ENCODE measurements around the gene IL1RAPL2.
A peak's percentile ranks its signal among the peaks of the same experiment; 100 is the strongest.

Gene IL1RAPL2

GRCh38 chrX:105331244-105331643 lies 765.2 kb downstream of the IL1RAPL2 start:
- H3K9me3 Mint-ChIP-seq = peaks cover 2% of the 10 kb centered on the region
- no peaks in the 10 kb centered on the region for H3K27me3 Mint-ChIP-seq (ENCODE audit: low read depth)
- H3K27ac Mint-ChIP-seq = no peak overlapping the region
- no peak overlapping the region for H3K4me3 Mint-ChIP-seq
- no peaks in the 10 kb centered on the region for H3K4me1 Mint-ChIP-seq
- no peak for TF ChIP-seq CTCF (IDR thresholded peaks at IDR 0.05; ENCODE audit: unreplicated experiment in 3 of 3)
- H3K36me3 Mint-ChIP-seq (ENCODE audit: low read depth) = no peaks in the 10 kb centered on the region

GRCh38 chrX:105347373-105347772 lies 781.4 kb downstream of the IL1RAPL2 start:
- H3K27me3 Mint-ChIP-seq (ENCODE audit: low read depth) = no peaks in the 10 kb centered on the region
- TF ChIP-seq CTCF (IDR thresholded peaks at IDR 0.05; ENCODE audit: unreplicated experiment in 3 of 3) = no peak
- no peaks in the 10 kb centered on the region for H3K36me3 Mint-ChIP-seq (ENCODE audit: low read depth)
- H3K4me1 Mint-ChIP-seq = no peaks in the 10 kb centered on the region
- H3K27ac Mint-ChIP-seq = no peak overlapping the region
- H3K4me3 Mint-ChIP-seq = no peak overlapping the region
- peaks cover 14% of the 10 kb centered on the region for H3K9me3 Mint-ChIP-seq

- Mint-ChIP-seq H3K4me3 (no peak overlapping the region), H3K9me3 (peaks cover 19% of the 10 kb centered on the region), H3K36me3 (ENCODE audit: low read depth) (no peaks in the 10 kb centered on the region), H3K27me3 (ENCODE audit: low read depth) (no peaks in the 10 kb centered on the region), H3K27ac (no peak overlapping the region), H3K4me1 (no peaks in the 10 kb centered on the region)
- no peak for TF ChIP-seq CTCF (IDR thresholded peaks at IDR 0.05; ENCODE audit: unreplicated experiment in 3 of 3)
Observed at GRCh38 chrX:105349476-105349875, 783.5 kb downstream of the IL1RAPL2 start.

GRCh38 chrX:105375816-105376215 lies 809.8 kb downstream of the IL1RAPL2 start:
- H3K4me3 Mint-ChIP-seq = no peak overlapping the region
- H3K9me3 Mint-ChIP-seq = peaks cover 17% of the 10 kb centered on the region
- H3K27ac Mint-ChIP-seq = peak overlapping the region; percentile 65 to 91 (median 73)
- H3K27me3 Mint-ChIP-seq (ENCODE audit: low read depth) = no peaks in the 10 kb centered on the region
- H3K36me3 Mint-ChIP-seq (ENCODE audit: low read depth) = no peaks in the 10 kb centered on the region
- TF ChIP-seq CTCF (IDR thresholded peaks at IDR 0.05; ENCODE audit: unreplicated experiment in 3 of 3) = no peak
- peaks cover 19% of the 10 kb centered on the region for H3K4me1 Mint-ChIP-seq

- H3K27ac Mint-ChIP-seq = no peak overlapping the region
- peaks cover 11% of the 10 kb centered on the region for H3K4me1 Mint-ChIP-seq
- H3K4me3 Mint-ChIP-seq = no peak overlapping the region
- no peaks in the 10 kb centered on the region for H3K36me3 Mint-ChIP-seq (ENCODE audit: low read depth)
- H3K9me3 Mint-ChIP-seq = peaks cover 14% of the 10 kb centered on the region
- TF ChIP-seq CTCF (IDR thresholded peaks at IDR 0.05; ENCODE audit: unreplicated experiment in 3 of 3) = no peak
- no peaks in the 10 kb centered on the region for H3K27me3 Mint-ChIP-seq (ENCODE audit: low read depth)
Observed at GRCh38 chrX:105424729-105425128, 858.7 kb downstream of the IL1RAPL2 start.

- peaks cover 5% of the 10 kb centered on the region for H3K27me3 Mint-ChIP-seq (ENCODE audit: low read depth)
- no peak for TF ChIP-seq CTCF (IDR thresholded peaks at IDR 0.05; ENCODE audit: unreplicated experiment in 3 of 3)
- no peak overlapping the region for H3K4me3 Mint-ChIP-seq
- H3K4me1 Mint-ChIP-seq = peaks cover 11% of the 10 kb centered on the region
- H3K36me3 Mint-ChIP-seq (ENCODE audit: low read depth) = no peaks in the 10 kb centered on the region
- peaks cover 9% of the 10 kb centered on the region for H3K9me3 Mint-ChIP-seq
- H3K27ac Mint-ChIP-seq = peak overlapping the region in 2 of 3 experiments; percentile 27 to 53
Observed at GRCh38 chrX:105451401-105451800, 885.4 kb downstream of the IL1RAPL2 start.

Data from nephron (organoid).